Measurements from ENCODE around the gene TMEM121. TPM values are rescaled to one million over a fixed set of nuclear protein-coding genes. Genes with fewer than 3 reads are reported as not detected.
A peak's percentile ranks its signal among the peaks of the same experiment; 100 is the strongest.

TMEM121 gene
- polyA plus RNA-seq, 1 of the 3 experiments (the other 2 are of a cell fraction) = 9.1 TPM

DNA sequence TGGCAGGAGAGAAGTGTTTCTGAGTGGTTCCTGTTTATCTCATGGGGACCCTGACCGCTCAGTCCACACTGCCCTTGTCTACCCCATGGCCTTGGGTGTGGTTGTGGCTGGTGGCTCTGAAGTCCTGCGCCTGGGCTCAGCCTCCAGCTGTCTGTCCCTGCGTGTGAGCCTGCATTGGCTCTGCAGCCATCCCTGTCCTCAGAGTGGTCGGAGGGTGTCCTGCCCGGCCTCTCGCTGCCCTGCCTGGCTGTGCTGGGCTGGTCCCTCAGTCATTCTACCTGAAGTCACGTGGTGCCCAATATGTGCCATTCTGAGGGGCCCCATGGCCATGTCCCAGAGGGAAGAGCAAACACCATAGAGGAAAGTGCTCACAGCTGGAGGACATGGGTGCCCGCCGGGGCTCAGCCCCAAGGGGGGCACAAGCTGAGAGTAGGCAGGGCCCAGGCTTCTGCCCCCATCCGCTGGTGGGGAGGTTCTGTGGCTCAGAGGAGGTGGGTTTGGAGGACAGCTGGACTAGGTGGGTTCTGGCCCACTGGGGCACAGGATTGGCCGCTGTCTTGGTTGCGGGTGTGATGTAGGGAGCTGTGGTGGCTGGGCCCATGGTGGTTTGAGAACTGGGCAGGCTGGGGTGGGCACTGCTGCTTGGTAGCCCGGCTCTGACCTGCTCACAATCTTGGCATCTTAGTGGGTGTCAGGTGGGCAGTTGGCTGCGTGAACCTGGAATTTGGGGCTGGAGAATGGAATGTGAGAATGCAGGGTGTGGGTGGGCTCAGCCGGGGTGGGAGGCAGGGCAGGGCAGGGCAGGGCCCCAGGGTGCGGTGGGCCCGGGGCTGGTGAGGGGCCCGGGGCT, 23.7 kb upstream of the TMEM121 start:
- Histone ChIP-seq H2AFZ (ENCODE audit: low read depth) (no peak overlapping the region), H3K36me3 (replicated peaks in 1 of 2; ENCODE audit: control insufficient read depth in 1 of 2, insufficient read depth in 2 of 2, low read length in 1 of 2) (no peaks in the 10 kb centered on the region), H3K4me3 (ENCODE audit: low read depth in 2 of 2, low read length in 1 of 2) (no peak overlapping the region), H3K9me2 (no peaks in the 10 kb centered on the region), H3K9ac (no peak overlapping the region), H3K9me3 (no peaks in the 10 kb centered on the region), H3K4me1 (ENCODE audit: control insufficient read depth in 1 of 2, insufficient read depth in 2 of 2, low read depth in 1 of 2, low read length in 1 of 2) (peaks cover 0 to 9% of the 10 kb centered on the region in 2 experiments; a peak in 1 of 4 replicates), H3K79me2 (ENCODE audit: insufficient read depth) (no peaks in the 10 kb centered on the region), H4K20me1 (ENCODE audit: insufficient read depth) (no peaks in the 10 kb centered on the region), H3K27ac (ENCODE audit: low read depth in 2 of 2, low read length in 1 of 2) (no peak overlapping the region), H3F3A (replicated peaks; ENCODE audit: insufficient read depth) (no peaks in the 10 kb centered on the region), H3K4me2 (no peak overlapping the region), H3K27me3 (ENCODE audit: insufficient read depth) (no peaks in the 10 kb centered on the region; the same call in 1 of the 2 replicates)
- TF ChIP-seq CHD2 (IDR thresholded peaks at IDR 0.05; ENCODE audit: low read length, partially characterized antibody) (no peak), RCOR1 (IDR thresholded peaks at IDR 0.05; ENCODE audit: low read length) (no peak), JUND (IDR thresholded peaks at IDR 0.05) (no peak), FOSL2 (IDR thresholded peaks at IDR 0.05; ENCODE audit: borderline replicate concordance, low read depth) (no peak), EP300 (IDR thresholded peaks at IDR 0.05; ENCODE audit: borderline replicate concordance in 1 of 2, low read depth in 1 of 2, low read length in 1 of 2) (no peak)
- TF ChIP-seq, protein P1, sequence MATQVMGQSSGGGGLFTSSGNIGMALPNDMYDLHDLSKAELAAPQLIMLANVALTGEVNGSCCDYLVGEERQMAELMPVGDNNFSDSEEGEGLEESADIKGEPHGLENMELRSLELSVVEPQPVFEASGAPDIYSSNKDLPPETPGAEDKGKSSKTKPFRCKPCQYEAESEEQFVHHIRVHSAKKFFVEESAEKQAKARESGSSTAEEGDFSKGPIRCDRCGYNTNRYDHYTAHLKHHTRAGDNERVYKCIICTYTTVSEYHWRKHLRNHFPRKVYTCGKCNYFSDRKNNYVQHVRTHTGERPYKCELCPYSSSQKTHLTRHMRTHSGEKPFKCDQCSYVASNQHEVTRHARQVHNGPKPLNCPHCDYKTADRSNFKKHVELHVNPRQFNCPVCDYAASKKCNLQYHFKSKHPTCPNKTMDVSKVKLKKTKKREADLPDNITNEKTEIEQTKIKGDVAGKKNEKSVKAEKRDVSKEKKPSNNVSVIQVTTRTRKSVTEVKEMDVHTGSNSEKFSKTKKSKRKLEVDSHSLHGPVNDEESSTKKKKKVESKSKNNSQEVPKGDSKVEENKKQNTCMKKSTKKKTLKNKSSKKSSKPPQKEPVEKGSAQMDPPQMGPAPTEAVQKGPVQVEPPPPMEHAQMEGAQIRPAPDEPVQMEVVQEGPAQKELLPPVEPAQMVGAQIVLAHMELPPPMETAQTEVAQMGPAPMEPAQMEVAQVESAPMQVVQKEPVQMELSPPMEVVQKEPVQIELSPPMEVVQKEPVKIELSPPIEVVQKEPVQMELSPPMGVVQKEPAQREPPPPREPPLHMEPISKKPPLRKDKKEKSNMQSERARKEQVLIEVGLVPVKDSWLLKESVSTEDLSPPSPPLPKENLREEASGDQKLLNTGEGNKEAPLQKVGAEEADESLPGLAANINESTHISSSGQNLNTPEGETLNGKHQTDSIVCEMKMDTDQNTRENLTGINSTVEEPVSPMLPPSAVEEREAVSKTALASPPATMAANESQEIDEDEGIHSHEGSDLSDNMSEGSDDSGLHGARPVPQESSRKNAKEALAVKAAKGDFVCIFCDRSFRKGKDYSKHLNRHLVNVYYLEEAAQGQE (IDR thresholded peaks at IDR 0.05; ENCODE audit: low read depth, low read length) = no peak
- TF ChIP-seq, protein P2, sequence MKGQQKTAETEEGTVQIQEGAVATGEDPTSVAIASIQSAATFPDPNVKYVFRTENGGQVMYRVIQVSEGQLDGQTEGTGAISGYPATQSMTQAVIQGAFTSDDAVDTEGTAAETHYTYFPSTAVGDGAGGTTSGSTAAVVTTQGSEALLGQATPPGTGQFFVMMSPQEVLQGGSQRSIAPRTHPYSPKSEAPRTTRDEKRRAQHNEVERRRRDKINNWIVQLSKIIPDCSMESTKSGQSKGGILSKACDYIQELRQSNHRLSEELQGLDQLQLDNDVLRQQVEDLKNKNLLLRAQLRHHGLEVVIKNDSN (IDR thresholded peaks at IDR 0.05; ENCODE audit: borderline replicate concordance, low read depth) = no peak
- TF ChIP-seq, protein P3, sequence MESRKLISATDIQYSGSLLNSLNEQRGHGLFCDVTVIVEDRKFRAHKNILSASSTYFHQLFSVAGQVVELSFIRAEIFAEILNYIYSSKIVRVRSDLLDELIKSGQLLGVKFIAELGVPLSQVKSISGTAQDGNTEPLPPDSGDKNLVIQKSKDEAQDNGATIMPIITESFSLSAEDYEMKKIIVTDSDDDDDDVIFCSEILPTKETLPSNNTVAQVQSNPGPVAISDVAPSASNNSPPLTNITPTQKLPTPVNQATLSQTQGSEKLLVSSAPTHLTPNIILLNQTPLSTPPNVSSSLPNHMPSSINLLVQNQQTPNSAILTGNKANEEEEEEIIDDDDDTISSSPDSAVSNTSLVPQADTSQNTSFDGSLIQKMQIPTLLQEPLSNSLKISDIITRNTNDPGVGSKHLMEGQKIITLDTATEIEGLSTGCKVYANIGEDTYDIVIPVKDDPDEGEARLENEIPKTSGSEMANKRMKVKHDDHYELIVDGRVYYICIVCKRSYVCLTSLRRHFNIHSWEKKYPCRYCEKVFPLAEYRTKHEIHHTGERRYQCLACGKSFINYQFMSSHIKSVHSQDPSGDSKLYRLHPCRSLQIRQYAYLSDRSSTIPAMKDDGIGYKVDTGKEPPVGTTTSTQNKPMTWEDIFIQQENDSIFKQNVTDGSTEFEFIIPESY (IDR thresholded peaks at IDR 0.05; ENCODE audit: borderline replicate concordance, low read depth) = no peak
- POLR2A ChIA-PET = interaction anchor here (0.6 kb wide), 1 partner anchor 100 kb away, joined by 4 read pairs; no protein-coding TSS in a partner anchor
- 88% methylated on average over 8 of the region's 18 CpGs for WGBS (ENCODE audit: low lambda C conversion rate)
- CTCF ChIA-PET = interaction anchor here (0.8 to 1.3 kb wide), 3 partner anchors 25 to 35 kb away, joined by 3 to 5 read pairs (median 5); no protein-coding TSS in a partner anchor
- peak; percentile 26 for DNase-seq

All from SK-N-SH (cell line).